ENCODE results near the gene STXBP1. TPM values are rescaled to one million over a fixed set of nuclear protein-coding genes. Genes with fewer than 3 reads are reported as not detected.

The STXBP1 gene
- total RNA-seq, 1 donor from 2014 or later: 23.4 TPM

GRCh38 chr9:127711226-127711701, 99.2 kb downstream of the STXBP1 start:
- no peak for DNase-seq (ENCODE audit: low spot score, unreplicated experiment)
- Mint-ChIP-seq H3K9me3 (ENCODE audit: low read depth) (no peaks in the 10 kb centered on the region), H3K36me3 (ENCODE audit: insufficient read depth) (no peaks in the 10 kb centered on the region), H3K27me3 (no peaks in the 10 kb centered on the region), H3K4me3 (ENCODE audit: low read depth) (no peak overlapping the region), H3K4me1 (ENCODE audit: low read depth) (peaks cover 10% of the 10 kb centered on the region), H3K27ac (no peak overlapping the region)
- no peak for TF ChIP-seq CTCF (IDR thresholded peaks at IDR 0.05; ENCODE audit: unreplicated experiment)

- no peak for DNase-seq (ENCODE audit: low spot score, unreplicated experiment)
- no peak for TF ChIP-seq CTCF (IDR thresholded peaks at IDR 0.05; ENCODE audit: unreplicated experiment)
- H3K4me3 Mint-ChIP-seq (ENCODE audit: low read depth): no peak overlapping the region
- H3K27me3 Mint-ChIP-seq: no peaks in the 10 kb centered on the region
- H3K9me3 Mint-ChIP-seq (ENCODE audit: low read depth): no peaks in the 10 kb centered on the region
- no peaks in the 10 kb centered on the region for H3K36me3 Mint-ChIP-seq (ENCODE audit: insufficient read depth)
- peaks cover 10% of the 10 kb centered on the region for H3K4me1 Mint-ChIP-seq (ENCODE audit: low read depth)
- H3K27ac Mint-ChIP-seq: no peak overlapping the region
Measured at GRCh38 chr9:127711831-127712274, 99.8 kb downstream of the STXBP1 start.

GRCh38 chr9:127712371-127712770, 100.3 kb downstream of the STXBP1 start:
- H3K27ac Mint-ChIP-seq: no peak overlapping the region
- peak overlapping the region; percentile 9 for H3K4me3 Mint-ChIP-seq (ENCODE audit: low read depth)
- peaks cover 9% of the 10 kb centered on the region for H3K4me1 Mint-ChIP-seq (ENCODE audit: low read depth)
- H3K9me3 Mint-ChIP-seq (ENCODE audit: low read depth): no peaks in the 10 kb centered on the region
- no peaks in the 10 kb centered on the region for H3K36me3 Mint-ChIP-seq (ENCODE audit: insufficient read depth)
- no peak for DNase-seq (ENCODE audit: low spot score, unreplicated experiment)
- H3K27me3 Mint-ChIP-seq: no peaks in the 10 kb centered on the region
- no peak for TF ChIP-seq CTCF (IDR thresholded peaks at IDR 0.05; ENCODE audit: unreplicated experiment)

GRCh38 chr9:127712867-127713266, 100.8 kb downstream of the STXBP1 start:
- H3K9me3 Mint-ChIP-seq (ENCODE audit: low read depth): no peaks in the 10 kb centered on the region
- no peak for DNase-seq (ENCODE audit: low spot score, unreplicated experiment)
- H3K27ac Mint-ChIP-seq: no peak overlapping the region
- H3K36me3 Mint-ChIP-seq (ENCODE audit: insufficient read depth): no peaks in the 10 kb centered on the region
- H3K4me1 Mint-ChIP-seq (ENCODE audit: low read depth): peaks cover 9% of the 10 kb centered on the region
- no peak for TF ChIP-seq CTCF (IDR thresholded peaks at IDR 0.05; ENCODE audit: unreplicated experiment)
- no peak overlapping the region for H3K4me3 Mint-ChIP-seq (ENCODE audit: low read depth)
- no peaks in the 10 kb centered on the region for H3K27me3 Mint-ChIP-seq

- H3K4me3 Mint-ChIP-seq (ENCODE audit: low read depth): peak overlapping the region; percentile 66
- no peak for TF ChIP-seq CTCF (IDR thresholded peaks at IDR 0.05; ENCODE audit: unreplicated experiment)
- H3K27me3 Mint-ChIP-seq: no peaks in the 10 kb centered on the region
- H3K4me1 Mint-ChIP-seq (ENCODE audit: low read depth): peaks cover 9% of the 10 kb centered on the region
- no peak overlapping the region for H3K27ac Mint-ChIP-seq
- H3K36me3 Mint-ChIP-seq (ENCODE audit: insufficient read depth): no peaks in the 10 kb centered on the region
- H3K9me3 Mint-ChIP-seq (ENCODE audit: low read depth): no peaks in the 10 kb centered on the region
- no peak for DNase-seq (ENCODE audit: low spot score, unreplicated experiment)
Measured at GRCh38 chr9:127714020-127714750, 102.1 kb downstream of the STXBP1 start.

All from progenitor cell of endocrine pancreas (in vitro differentiated cells).